Measurements from ENCODE around the gene LBH.

Gene LBH

GRCh38 chr2:30278419-30278818 lies 47.1 kb downstream of the LBH start:
- DNase-seq = no peak

GRCh38 chr2:30280596-30281434 lies 49.5 kb downstream of the LBH start:
- no peak for DNase-seq

GRCh38 chr2:30282081-30282480 lies 50.7 kb downstream of the LBH start:
- no peak for DNase-seq

GRCh38 chr2:30282721-30283120 lies 51.4 kb downstream of the LBH start:
- no peak for DNase-seq

- no peak for DNase-seq
Measured at GRCh38 chr2:30283931-30284565, 52.7 kb downstream of the LBH start.

GRCh38 chr2:30285758-30286157 lies 54.4 kb downstream of the LBH start:
- DNase-seq = no peak

- no peak for DNase-seq
Measured at GRCh38 chr2:30287190-30287840, 56.0 kb downstream of the LBH start.

GRCh38 chr2:30287857-30288513 lies 56.7 kb downstream of the LBH start:
- no peak for DNase-seq

GRCh38 chr2:30288561-30288960 lies 57.2 kb downstream of the LBH start:
- no peak for DNase-seq

- DNase-seq = no peak
Measured at GRCh38 chr2:30293303-30293921, 62.1 kb downstream of the LBH start.

GRCh38 chr2:30294133-30294532 lies 62.8 kb downstream of the LBH start:
- DNase-seq = no peak

- no peak for DNase-seq
Measured at GRCh38 chr2:30296496-30296895, 65.2 kb downstream of the LBH start.

- DNase-seq = no peak
Measured at GRCh38 chr2:30298302-30298701, 67.0 kb downstream of the LBH start.

- no peak for DNase-seq
Measured at GRCh38 chr2:30300122-30300455, 68.8 kb downstream of the LBH start.

GRCh38 chr2:30300456-30301221 lies 69.3 kb downstream of the LBH start:
- DNase-seq = no peak

- DNase-seq = no peak
Measured at GRCh38 chr2:30301551-30301950, 70.2 kb downstream of the LBH start.

GRCh38 chr2:30302566-30302965 lies 71.2 kb downstream of the LBH start:
- DNase-seq = no peak

GRCh38 chr2:30303095-30303494 lies 71.8 kb downstream of the LBH start:
- no peak for DNase-seq

- DNase-seq = no peak
Measured at GRCh38 chr2:30305235-30305634, 73.9 kb downstream of the LBH start.

- DNase-seq = no peak
Measured at GRCh38 chr2:30306522-30306921, 75.2 kb downstream of the LBH start.

GRCh38 chr2:30308280-30308679 lies 76.9 kb downstream of the LBH start:
- no peak for DNase-seq
